Astrocyte of the cerebellum (primary cell): ENCODE data around the gene TBKBP1.
"Not testable (repeated sequence)": the region's sequence is repeated elsewhere in the genome, so short reads cannot be mapped to it uniquely, and the experiment has no call there.

ENCODE experiments used
- DNase-seq: peaks from one replicate; pipeline ENCODE4 v3.0.0-alpha.2; 2011; ENCODE audit warnings: low read depth
- H3K4me3 ChIP-seq: 2 replicates; pipeline ENCODE4 v1.5.1; 2011; ENCODE audit warnings: mild to moderate bottlenecking, low read depth, low read length, moderate library complexity
- in situ Hi-C: cut with HindIII; loops from 2 replicates; pipeline ENCODE4 v1.10.0; 2017; ENCODE audit warnings: low sequenced_read_pairs
- TF ChIP-seq, protein P1 (sequence below): IDR thresholded peaks from 2 replicates; pipeline ENCODE4 v1.5.1; 2012; ENCODE audit warnings: low read length, low read depth, moderate library complexity, mild to moderate bottlenecking; ENCODE audit errors: missing control alignments

The TBKBP1 gene

DNA sequence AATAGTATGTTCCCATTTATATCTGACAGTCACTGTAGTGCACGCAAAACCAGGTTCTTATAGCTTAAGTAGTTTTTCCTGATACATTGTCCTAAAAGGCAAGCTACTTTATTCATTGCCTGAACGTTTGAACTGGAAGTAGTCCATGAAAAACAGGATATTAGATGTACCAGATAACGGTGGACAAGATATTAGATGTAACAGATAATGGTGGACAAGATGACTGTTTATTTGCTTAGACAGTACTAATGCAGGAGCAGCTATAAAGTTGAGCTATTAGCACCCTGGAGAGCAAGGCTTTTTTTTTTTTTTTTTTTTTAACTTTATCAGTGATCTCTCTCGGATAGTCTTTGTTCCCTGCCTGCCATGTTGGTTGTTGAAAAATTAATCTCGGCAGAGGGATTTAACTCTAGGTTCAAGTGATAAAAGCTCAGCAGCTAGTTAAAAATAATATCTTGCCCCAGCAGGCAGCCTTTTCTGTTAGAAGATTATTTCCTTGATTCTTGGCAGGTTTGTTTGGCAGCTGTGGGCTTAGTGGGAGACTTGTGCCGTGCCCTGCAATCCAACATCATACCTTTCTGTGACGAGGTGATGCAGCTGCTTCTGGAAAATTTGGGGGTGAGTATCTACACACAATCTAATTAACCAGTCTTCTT lies 17.3 kb upstream of the TBKBP1 start:
- in situ Hi-C loops = no loop called here
- TF ChIP-seq, protein P1, sequence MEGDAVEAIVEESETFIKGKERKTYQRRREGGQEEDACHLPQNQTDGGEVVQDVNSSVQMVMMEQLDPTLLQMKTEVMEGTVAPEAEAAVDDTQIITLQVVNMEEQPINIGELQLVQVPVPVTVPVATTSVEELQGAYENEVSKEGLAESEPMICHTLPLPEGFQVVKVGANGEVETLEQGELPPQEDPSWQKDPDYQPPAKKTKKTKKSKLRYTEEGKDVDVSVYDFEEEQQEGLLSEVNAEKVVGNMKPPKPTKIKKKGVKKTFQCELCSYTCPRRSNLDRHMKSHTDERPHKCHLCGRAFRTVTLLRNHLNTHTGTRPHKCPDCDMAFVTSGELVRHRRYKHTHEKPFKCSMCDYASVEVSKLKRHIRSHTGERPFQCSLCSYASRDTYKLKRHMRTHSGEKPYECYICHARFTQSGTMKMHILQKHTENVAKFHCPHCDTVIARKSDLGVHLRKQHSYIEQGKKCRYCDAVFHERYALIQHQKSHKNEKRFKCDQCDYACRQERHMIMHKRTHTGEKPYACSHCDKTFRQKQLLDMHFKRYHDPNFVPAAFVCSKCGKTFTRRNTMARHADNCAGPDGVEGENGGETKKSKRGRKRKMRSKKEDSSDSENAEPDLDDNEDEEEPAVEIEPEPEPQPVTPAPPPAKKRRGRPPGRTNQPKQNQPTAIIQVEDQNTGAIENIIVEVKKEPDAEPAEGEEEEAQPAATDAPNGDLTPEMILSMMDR = no peak
- DNase-seq = no peak

GRCh38 chr17:47678196-47678595 lies 15.8 kb upstream of the TBKBP1 start:
- in situ Hi-C loops = no loop called here
- DNase-seq = no peak

More for the DNA sequence above, 17.3 kb upstream of the TBKBP1 start:
- H3K4me3 ChIP-seq = no peak overlapping the region

DNA sequence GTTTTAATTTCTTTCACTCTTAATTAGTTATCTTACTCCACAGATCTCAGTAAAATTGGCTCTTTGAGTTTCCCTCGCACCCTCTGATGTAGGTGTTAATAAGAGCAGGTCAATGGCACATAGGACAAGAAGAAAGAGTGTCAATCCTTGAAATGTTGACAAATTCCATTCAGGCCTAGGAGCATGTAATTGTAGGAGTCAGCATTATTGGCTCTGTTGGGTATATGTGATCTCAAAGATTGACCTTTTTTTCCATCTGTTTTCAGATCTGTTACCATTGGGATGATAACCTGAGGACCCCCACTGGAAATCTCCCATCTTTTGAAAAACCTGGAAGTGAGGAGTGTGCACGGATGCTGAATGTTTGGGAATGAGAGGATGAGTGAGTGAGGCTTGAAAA lies 11.8 kb upstream of the TBKBP1 start:
- no peak overlapping the region for H3K4me3 ChIP-seq
- TF ChIP-seq, protein P1 = no peak
- in situ Hi-C loops = no loop called here
- DNase-seq = no peak

More at GRCh38 chr17:47678196-47678595, 15.8 kb upstream of the TBKBP1 start:
- no peak overlapping the region for H3K4me3 ChIP-seq
- TF ChIP-seq, protein P1 = no peak

DNA sequence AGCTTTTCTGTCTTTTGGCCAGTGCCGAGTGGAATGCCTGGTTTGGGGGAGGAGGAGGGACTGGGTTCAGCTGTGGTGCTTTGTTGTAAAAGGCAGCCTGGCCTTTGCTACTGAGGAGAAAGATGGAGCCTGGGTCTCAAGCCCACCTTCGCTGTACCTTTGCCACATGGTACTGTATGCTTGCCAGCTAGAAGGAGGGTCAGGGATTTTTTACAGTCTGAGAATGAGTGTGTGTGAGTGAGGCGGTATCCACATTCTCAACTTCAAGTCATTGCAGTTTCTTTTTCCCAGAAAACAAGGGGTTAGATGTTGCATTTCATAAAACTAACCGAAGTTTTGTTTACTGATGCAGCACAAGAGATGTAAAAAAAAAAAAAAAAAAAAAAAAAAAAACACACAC lies 11.2 kb upstream of the TBKBP1 start:
- in situ Hi-C loops, DNase-seq, H3K4me3 ChIP-seq: not testable (repeated sequence)

DNA sequence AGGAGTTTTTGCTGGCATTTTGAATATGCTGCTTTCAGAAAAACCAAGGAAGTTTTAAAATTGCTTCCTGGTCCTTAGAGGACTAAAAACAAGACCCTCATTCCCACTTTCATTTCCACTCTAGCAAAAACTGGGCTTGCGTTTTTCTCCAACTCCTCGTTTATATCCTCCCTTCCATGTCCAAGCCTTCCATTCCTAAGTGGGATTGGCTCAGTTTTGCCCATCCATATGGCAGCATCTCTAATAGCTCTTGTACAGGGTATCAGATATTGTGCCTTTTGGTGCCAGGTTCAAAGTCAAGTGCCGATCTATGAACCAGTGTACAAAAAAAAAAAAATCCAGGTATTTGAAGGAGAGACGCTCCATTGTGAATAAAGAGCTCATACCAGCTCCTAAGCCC lies 9.9 kb upstream of the TBKBP1 start:
- in situ Hi-C loops = no loop called here
- TF ChIP-seq, protein P1 = no peak

DNA sequence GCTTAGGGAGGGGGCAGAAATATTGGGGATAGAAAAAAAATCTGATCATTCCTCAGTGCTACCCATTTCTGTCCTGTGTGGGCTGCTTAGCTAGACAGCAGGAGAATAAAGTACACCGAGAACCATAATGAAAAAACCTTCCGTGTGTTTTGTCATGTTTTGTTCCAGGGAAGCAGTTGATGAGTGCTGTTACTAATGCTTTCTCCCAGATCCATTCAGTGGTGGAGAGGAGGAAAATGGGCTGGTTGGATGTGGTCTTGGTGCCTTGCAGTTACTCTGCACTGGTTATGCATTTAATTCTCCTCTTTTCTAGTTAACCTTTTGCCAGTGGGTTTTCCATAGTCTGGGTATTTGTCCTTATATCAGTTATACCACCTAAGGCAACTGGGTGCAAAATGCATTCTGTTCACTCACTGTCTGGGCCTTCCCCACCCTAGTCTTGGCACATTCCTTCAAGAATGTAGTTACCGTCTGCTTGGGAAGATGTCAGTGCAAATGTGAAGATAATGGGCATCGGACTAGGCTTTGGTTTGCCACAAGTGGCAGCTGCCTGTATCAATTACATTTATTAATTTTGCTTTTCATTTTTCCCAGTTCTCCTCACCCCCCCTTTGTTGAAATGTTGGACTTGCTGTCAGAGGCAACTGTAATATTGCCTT lies 9.3 kb upstream of the TBKBP1 start:
- H3K4me3 ChIP-seq = no peak overlapping the region
- TF ChIP-seq, protein P1 = no peak
- in situ Hi-C loops = no loop called here
- DNase-seq = no peak

More for the DNA sequence above, 9.9 kb upstream of the TBKBP1 start:
- no peak for DNase-seq
- no peak overlapping the region for H3K4me3 ChIP-seq

DNA sequence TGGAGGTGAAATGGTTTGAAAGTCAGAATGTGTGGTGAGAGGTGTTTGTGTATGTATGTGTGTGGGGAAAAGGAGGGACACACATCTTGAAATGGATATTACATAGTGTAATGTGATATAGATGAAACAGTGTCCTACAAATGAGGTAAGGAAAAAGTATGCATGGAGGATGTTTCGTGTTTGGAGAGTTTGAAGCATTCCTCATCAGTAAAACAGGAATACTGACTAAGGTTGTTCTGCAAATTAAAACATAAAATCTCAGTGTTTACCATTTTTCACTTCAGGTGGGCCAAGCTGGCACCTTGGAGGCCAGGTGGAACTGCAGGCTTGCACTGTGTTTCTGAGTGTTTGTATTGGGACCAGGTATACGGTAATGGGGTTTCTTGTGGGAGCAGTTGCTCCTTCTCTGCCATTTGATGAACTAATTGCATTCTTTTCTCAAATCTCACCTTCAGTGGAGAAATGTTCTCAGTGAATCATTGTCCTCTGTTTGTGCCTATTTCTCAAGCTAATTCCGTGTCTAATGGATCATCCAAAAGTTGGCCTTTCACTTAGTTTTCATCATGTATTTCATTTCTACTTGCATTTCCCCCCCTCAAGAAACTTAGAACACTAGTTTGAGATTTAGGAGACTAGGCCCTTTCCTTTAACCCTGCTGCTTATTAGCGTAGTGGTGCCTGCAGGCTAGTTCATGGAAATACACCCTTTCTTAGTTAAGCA lies 8.2 kb upstream of the TBKBP1 start:
- in situ Hi-C loops = no loop called here
- no peak overlapping the region for H3K4me3 ChIP-seq
- TF ChIP-seq, protein P1 = no peak
- no peak for DNase-seq
